Upper lobe of right lung (tissue), 1 donor: ENCODE results near the gene LASP1. TPM values are rescaled to one million over a fixed set of nuclear protein-coding genes. Genes with fewer than 3 reads are reported as not detected.

ENCODE experiments used
- ATAC-seq: fragments of 200-7000 bp; cut with Tn5 transposase; one replicate; pipeline ENCODE4 v1.9.1; 2020; ENCODE audit warnings: mild to moderate bottlenecking, moderate library complexity
- DNase-seq: peaks from one replicate; pipeline ENCODE4 v3.0.0-alpha.2; 2020
- H3K27ac ChIP-seq: fragments of 200-600 bp; one replicate; pipeline ENCODE4 v1.8.0; 2022
- H3K27me3 ChIP-seq: fragments of 200-600 bp; one replicate; pipeline ENCODE4 v1.8.0; 2022; ENCODE audit warnings: mild to moderate bottlenecking
- H3K36me3 ChIP-seq: fragments of 200-600 bp; one replicate; pipeline ENCODE4 v1.8.0; 2022
- H3K4me1 ChIP-seq: fragments of 200-600 bp; one replicate; pipeline ENCODE4 v1.8.0; 2022
- H3K4me3 ChIP-seq: fragments of 200-600 bp; one replicate; pipeline ENCODE4 v1.8.0; 2022; ENCODE audit warnings: mild to moderate bottlenecking
- H3K9me3 ChIP-seq: fragments of 200-600 bp; one replicate; pipeline ENCODE4 v1.8.0; 2022
- CTCF ChIP-seq: fragments of 200-600 bp; IDR thresholded peaks from one replicate; pipeline ENCODE4 v1.8.0; 2022; ENCODE audit warnings: antibody characterized with exemption
- intact Hi-C: fragments of 100-400 bp; cut with DNase I; formaldehyde crosslinking; loops from one replicate; pipeline ENCODE4 v1.11.0; 2022
- total RNA-seq: library from RNA; stranded (reverse); fragmentation: NEBNext Ultra II Directional; extraction: Animal tissue kit (Norgen Biotek cat#: 25700); gene quantifications from one replicate; pipeline ENCODE4 v1.2.1, GENCODE V29; 2021
- donor health status: DM: no; HTN: yes; CAD: no; lungs with severe emphysema.

LASP1 gene
- total RNA-seq, 1 donor from 2014 or later: 158 TPM

GRCh38 chr17:38896346-38896954, 26.6 kb downstream of the LASP1 start:
- Histone ChIP-seq H3K27ac (peak overlapping the region; percentile 81), H3K36me3 (peaks cover 65% of the 10 kb centered on the region), H3K4me1 (peaks cover 85% of the 10 kb centered on the region), H3K9me3 (no peaks in the 10 kb centered on the region), H3K4me3 (no peak overlapping the region), H3K27me3 (no peaks in the 10 kb centered on the region)
- ATAC-seq (no peak), DNase-seq (no peak)
- intact Hi-C loops: no loop called here
- TF ChIP-seq CTCF: no peak

- Histone ChIP-seq H3K36me3 (peaks cover 58% of the 10 kb centered on the region), H3K27ac (peak overlapping the region; percentile 81), H3K4me1 (peaks cover 92% of the 10 kb centered on the region), H3K4me3 (no peak overlapping the region), H3K27me3 (no peaks in the 10 kb centered on the region), H3K9me3 (no peaks in the 10 kb centered on the region)
- no peak for ATAC-seq
- intact Hi-C loops: no loop called here
- no peak for DNase-seq
- TF ChIP-seq CTCF: no peak
Measured at GRCh38 chr17:38897176-38897575, 27.3 kb downstream of the LASP1 start.

GRCh38 chr17:38897671-38898290, 27.9 kb downstream of the LASP1 start:
- ATAC-seq (peak; percentile 1), DNase-seq (no peak)
- peak overlapping the region; percentile 81 for H3K27ac ChIP-seq
- H3K4me1 ChIP-seq: peaks cover 94% of the 10 kb centered on the region
- TF ChIP-seq CTCF: no peak
- intact Hi-C loops: no loop called here
- H3K36me3 ChIP-seq: peaks cover 58% of the 10 kb centered on the region
- H3K4me3 ChIP-seq: no peak overlapping the region
- no peaks in the 10 kb centered on the region for H3K27me3 ChIP-seq
- no peaks in the 10 kb centered on the region for H3K9me3 ChIP-seq

GRCh38 chr17:38898291-38898679, 28.4 kb downstream of the LASP1 start:
- Histone ChIP-seq H3K4me3 (peak overlapping the region; percentile 14), H3K27ac (peak overlapping the region; percentile 81), H3K36me3 (peaks cover 58% of the 10 kb centered on the region), H3K4me1 (peaks cover 89% of the 10 kb centered on the region), H3K9me3 (no peaks in the 10 kb centered on the region), H3K27me3 (no peaks in the 10 kb centered on the region)
- ATAC-seq (no peak), DNase-seq (no peak)
- intact Hi-C loops: no loop called here
- no peak for TF ChIP-seq CTCF

- peaks cover 60% of the 10 kb centered on the region for H3K36me3 ChIP-seq
- peak overlapping the region; percentile 81 for H3K27ac ChIP-seq
- DNase-seq (peak; percentile 74), ATAC-seq (peak; percentile 53)
- no peaks in the 10 kb centered on the region for H3K27me3 ChIP-seq
- no peak for TF ChIP-seq CTCF
- intact Hi-C loops: no loop called here
- peaks cover 83% of the 10 kb centered on the region for H3K4me1 ChIP-seq
- no peaks in the 10 kb centered on the region for H3K9me3 ChIP-seq
- peak overlapping the region; percentile 14 for H3K4me3 ChIP-seq
Measured at GRCh38 chr17:38898812-38899348, 29.0 kb downstream of the LASP1 start.
